HG03342 (cell line): Measurements from ENCODE around the gene PRKAR1B.
"Not testable (repeated sequence)": the region's sequence is repeated elsewhere in the genome, so short reads cannot be mapped to it uniquely, and the experiment has no call there.

Experiments
- ATAC-seq: cut with Tn5 transposase; IDR thresholded peaks from one replicate; pipeline ENCODE4 v1.9.1; 2021; ENCODE audit warnings: mild to moderate bottlenecking, moderate library complexity; ENCODE audit not compliant: unreplicated experiment

Gene PRKAR1B

DNA sequence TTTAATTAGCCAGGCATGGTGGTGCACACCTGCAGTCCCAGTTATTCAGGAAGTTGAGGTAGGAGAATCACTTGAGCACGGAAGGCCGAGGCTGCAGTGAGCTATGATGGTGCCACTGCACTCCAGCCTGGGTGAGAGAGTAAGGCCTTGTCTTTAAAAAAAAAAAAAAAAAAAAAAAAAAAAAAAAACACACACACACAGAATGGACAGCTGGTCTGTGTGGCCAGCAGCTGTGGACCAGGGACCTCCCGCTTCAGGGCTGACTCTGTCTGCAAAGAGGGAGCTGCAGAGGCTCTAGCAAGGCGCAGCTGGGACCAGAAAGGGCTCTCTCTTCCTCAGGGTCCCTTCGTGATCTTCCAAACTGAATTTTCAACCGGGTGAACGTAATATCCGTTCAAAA is 54.2 kb downstream of the PRKAR1B start:
- ATAC-seq, result no peak

DNA sequence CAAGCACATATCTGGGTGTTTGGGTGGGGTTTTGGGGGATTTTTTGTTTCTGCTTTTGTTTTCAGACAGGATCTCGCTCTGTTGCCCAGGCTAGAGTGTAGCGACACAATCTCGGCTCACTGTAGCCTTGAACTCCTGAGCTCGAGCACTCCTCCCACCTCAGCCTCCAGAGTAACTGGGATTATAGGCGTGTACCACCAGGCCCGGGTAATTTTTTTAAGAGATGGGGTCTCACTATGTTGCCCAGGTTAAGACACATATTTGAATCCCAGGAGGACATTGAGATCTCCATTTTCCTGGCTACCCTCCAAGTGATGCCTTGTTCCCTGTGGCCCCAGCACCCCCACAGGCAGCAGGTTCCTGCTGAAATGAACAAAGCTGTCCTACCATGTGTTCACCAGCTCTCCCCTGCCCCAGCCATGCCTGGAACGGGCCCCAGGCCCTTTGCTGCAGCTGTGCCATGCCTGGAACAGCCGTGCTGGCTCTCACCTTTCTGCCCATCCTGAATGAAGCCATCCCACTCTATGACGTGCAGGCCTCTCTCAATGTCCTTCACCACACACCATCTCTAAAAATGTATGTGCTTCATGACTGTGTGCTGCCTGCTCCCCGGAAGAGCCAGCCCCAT is 55.6 kb downstream of the PRKAR1B start:
- ATAC-seq, result no peak

DNA sequence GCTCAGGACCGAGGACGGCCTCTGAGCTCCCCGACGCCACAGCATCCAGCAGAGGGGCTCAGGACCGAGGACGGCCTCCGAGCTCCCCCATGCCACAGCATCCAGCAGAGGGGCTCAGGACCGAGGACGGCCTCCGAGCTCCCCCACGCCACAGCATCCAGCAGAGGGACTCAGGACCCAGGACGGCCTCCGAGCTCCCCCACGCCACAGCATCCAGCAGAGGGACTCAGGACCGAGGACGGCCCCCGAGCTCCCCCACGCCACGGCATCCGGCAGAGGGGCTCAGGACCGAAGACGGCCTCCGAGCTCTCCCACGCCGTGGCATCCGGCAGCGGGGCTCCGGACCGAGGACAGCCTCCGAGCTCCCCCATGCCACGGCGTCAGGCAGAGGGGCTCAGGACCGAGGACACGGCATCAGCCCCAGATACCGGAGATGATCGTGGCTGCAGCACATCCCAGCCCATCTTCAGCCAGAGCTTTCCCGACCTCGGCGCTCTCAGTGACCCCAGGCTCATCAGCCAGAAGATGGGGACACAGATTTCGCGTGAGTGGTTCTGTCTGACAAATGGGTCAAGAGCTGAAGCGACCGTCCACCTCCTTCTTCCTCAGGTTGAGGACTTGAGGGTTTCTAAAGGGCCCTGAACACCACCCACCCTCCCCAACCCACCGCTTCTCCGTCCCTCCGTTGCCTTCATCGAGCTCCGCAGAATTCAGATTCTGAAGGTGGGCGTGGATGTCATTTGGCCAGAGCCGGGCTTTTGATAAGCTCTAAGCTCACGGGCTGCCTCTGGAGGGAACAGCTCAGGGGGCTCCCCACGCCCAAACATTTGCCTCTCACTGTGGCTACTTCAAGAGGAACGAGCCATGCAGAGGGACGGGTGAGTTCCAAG is 56.3 kb downstream of the PRKAR1B start:
- ATAC-seq, result no peak

DNA sequence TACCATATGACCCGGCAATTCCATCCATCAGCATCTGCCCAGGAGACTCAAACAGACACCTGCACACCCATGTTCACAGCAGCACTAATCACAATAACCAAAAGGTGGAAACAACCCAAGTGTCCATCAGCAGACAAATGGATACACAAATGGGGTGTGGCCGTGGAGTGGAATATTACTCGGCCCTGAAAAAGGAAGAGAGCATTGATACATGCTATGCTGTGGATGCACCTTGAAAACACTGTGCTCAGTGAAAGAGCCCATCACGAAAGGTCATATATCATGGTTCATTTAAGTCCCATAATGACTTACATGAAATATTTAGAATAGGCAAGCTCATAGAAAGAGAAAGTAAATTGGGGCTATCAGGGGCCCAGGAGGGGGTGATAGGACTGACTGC is 58.1 kb downstream of the PRKAR1B start:
- no peak for ATAC-seq

DNA sequence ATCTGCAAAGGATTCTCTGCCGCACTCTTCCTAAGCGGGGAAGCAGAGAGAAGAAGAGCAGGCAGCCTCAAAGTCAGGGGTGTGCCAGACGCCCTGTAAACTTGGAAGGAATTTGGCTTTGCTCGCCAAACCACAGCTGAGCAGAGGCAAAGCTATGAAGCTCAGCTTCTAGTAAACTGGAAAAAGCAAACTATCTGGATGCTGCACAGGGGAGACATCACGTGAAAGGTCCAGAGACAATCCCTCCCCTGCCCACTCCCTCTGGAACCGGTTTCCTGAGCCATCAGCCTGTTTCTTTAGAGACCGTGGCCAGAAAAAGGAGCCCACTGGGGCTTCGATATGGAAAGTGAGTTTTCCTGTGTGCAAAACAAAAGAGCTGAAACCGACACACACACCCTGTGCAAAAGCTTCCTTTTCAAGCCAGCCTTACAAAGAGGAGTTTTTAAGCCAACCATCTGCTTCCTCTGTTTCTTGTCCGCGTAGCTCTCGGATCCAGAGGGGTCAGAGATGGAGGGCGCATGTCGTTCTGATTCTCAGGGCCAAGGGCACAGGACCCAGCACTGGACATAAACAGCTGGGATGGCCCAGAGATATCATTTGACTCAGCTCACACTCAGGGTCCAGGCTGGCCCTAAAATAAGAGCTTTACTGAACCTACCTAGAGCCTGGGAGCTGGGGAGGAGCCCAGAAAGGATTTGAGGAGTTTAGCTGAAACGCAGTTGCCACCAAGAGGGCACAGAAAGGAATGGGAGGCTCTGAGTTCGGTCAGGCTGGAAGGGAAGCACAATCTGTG is 58.7 kb downstream of the PRKAR1B start:
- no peak for ATAC-seq

DNA sequence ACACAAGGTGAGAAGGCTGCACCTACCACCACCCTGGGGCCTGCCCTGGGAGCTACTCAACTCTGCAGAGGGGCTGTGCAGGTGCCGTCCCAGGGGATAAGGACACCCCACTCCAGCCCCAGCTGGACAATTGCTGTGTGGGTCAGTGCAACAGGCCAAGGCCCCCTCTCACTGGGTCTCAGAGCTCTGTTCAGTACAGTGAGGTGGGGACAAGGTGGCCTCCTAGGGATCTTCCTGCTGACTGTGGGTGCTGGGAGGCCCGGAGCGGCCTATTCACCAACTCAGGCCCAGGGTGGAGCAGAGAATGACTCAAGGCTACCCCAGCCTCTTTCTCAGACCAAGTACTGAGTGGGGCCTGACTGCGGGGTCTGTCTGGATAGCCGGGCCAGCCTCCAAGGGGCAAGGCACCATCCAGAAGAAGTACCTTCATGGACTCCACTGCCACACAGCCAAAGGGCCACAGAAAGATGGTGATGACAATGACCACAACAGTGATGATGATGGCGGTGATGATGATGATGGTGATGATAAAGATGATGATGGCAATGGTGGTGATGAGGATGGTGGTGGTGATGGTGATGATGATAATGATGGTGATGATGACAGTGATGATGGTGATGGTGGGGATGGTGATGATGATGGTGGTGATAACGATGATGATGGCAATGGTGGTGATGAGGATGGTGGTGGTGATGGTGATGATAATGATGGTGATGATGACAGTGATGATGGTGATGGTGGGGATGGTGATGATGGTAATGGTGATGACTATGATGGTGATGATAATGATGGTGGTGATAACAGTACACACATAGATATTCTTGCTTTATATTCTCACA is 60.4 kb downstream of the PRKAR1B start:
- ATAC-seq, result no peak

DNA sequence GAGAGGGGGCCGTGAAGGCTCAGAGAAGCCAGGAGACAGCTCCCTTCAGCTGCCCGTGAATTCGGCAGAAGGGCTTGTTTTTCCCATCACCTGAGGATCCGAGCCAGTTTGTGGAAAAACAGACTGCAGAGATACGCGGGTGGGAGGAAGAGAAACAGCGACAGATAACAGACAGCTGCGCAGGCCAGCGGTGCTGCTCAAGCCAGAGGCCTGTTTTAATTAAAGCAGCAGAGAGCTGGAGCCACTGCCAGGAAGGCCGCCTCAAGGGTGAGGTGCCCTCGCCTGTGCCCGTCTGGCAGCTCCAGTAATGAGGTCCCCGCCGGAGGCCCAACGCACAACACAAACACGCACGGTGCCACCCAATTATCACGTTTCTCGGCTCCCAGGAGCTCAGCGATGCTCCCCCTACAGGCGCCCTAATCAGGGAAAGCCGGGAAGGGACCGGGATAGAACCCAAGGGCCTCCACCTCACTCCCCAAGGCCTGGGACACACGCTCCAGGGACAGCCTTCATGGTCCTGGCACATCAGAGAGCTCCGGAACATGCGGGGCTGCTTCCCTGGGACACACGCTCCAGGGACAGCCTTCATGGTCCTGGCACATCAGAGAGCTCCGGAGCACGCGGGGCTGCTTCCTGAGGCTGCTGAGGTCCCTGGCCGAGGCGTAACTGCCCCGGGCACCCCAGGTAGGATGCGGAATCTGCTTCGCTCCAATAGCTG is 61.2 kb downstream of the PRKAR1B start:
- ATAC-seq, result no peak

- no peak for ATAC-seq
Measured at GRCh38 chr7:664997-665735, 61.9 kb downstream of the PRKAR1B start.

- no peak for ATAC-seq
Measured at GRCh38 chr7:664402-664775, 62.7 kb downstream of the PRKAR1B start.

DNA sequence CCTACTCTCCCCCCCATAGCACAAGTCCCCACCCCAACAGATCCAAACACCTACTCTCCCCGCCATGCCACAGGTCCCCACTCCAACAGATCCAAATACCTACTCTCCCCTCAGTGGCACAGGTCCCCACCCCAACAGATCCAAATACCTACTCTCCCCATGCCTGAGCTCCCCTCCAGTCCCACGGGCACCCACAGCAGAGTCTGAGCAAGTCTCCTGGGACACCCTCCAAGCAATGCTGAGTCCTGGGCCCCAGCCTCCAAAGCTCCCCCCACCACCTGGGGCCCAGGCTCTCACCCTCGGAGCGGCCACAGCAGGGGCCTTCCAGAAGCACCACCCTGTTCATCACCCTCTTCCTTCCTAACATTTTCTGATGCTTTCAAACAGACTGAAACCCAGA is 64.5 kb downstream of the PRKAR1B start:
- no peak for ATAC-seq

- no peak for ATAC-seq
Measured at GRCh38 chr7:659996-660395, 67.1 kb downstream of the PRKAR1B start.

- ATAC-seq, result no peak
Measured at GRCh38 chr7:659306-659847, 67.7 kb downstream of the PRKAR1B start.

DNA sequence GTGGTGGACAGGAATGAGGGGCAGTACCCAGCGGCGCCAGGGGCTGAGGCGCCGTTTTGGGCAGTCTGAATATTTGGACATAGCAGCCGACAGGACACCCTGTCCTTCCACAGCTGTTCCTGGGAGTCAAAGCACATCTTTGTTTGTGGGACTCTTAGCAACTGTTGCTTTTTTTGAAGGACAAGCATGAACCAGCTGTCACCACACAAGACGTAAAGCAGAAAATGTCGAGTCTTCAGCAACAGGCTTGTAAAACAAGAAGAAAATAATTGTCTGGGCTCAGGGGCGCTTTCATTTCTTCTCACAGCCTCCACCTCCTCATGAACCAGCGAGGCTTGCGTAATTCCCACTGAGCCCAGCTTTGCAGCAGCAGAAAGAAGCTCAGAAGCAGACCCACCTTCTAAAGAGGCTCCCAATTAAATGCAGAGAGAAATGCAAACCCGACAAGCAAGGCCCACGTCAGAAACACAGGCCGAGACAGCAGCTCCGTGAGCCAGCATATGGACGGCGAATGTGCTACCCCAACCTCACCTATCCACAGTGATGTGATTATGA is 69.4 kb downstream of the PRKAR1B start:
- no peak for ATAC-seq

DNA sequence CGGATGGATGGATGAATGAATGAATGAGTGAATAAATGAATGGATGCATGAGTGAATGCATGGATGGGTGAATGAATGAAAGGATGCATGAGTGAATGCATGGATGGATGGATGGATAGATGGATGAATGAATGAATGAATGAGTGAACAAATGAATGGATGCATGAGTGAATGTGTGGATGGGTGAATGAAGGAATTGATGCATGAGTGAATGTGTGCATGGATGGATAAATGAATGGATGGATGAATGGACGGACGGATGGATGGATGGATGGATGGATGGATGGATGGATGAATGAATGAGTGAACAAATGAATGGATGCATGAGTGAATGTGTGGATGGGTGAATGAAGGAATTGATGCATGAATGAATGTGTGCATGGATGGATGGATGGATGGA is 70.1 kb downstream of the PRKAR1B start:
- not testable (repeated sequence) for ATAC-seq

DNA sequence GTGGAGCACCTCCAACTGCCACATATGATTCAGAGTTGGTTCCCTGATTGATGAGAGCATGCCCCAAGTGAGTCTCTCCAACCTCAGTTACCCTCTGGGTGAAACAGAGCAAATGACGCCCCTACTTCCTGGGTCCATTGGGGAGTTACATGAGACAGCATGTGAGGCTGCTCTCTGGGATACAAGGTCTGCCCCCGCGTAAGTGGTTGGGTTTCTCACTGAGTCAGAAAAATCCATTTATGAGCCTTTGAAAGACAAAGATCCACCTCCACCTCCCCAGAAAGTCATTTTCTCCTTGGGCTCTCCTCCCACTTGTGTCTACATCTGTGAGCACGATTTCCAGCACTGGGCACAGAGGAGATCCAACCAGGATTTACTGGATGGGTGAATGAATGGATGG is 71.3 kb downstream of the PRKAR1B start:
- ATAC-seq, result no peak

- no peak for ATAC-seq
Measured at GRCh38 chr7:653829-654764, 73.0 kb downstream of the PRKAR1B start.

DNA sequence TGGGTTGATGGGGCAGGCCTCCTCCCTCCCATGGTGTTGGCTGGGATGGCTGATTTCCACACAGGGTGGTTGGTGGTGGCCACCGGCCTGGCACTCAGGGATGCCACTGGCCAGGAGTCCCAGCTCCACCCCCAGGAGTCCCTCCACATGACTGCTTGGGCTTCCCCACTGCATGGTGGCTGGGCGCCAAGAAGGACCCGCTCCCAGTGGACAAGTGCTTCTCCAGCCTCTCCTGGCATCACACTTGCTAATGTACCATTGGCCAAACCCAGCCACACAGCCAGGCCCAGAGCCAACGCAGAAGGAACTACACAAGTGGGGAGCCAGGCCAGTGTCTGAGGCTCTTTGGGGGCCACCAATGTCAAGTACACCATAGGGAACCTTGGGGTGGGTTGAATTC is 74.2 kb downstream of the PRKAR1B start:
- ATAC-seq, result no peak

DNA sequence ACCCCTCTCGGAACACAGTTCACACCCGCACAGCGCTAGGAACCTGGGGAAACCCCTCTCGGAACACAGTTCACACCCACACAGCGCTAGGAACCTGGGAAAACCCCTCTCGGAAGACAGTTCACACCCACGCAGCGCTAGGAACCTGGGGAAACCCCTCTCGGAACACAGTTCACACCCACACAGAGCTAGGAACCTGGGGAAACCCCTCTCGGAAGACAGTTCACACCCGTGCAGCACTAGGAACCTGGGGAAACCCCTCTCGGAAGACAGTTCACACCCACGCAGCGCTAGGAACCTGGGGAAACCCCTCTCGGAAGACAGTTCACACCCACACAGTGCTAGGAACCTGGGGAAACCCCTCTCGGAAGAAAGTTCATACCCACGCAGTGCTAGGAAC is 74.9 kb downstream of the PRKAR1B start:
- ATAC-seq, result not testable (repeated sequence)
